ENCODE results near the gene RBM42. TPM values are rescaled to one million over a fixed set of nuclear protein-coding genes. Genes with fewer than 3 reads are reported as not detected.
A peak's percentile ranks its signal among the peaks of the same experiment; 100 is the strongest.

RBM42 gene
- total RNA-seq, 1 donor from 2014 or later = 70.6 TPM

- TF ChIP-seq, protein P1, sequence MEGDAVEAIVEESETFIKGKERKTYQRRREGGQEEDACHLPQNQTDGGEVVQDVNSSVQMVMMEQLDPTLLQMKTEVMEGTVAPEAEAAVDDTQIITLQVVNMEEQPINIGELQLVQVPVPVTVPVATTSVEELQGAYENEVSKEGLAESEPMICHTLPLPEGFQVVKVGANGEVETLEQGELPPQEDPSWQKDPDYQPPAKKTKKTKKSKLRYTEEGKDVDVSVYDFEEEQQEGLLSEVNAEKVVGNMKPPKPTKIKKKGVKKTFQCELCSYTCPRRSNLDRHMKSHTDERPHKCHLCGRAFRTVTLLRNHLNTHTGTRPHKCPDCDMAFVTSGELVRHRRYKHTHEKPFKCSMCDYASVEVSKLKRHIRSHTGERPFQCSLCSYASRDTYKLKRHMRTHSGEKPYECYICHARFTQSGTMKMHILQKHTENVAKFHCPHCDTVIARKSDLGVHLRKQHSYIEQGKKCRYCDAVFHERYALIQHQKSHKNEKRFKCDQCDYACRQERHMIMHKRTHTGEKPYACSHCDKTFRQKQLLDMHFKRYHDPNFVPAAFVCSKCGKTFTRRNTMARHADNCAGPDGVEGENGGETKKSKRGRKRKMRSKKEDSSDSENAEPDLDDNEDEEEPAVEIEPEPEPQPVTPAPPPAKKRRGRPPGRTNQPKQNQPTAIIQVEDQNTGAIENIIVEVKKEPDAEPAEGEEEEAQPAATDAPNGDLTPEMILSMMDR (IDR thresholded peaks at IDR 0.05; ENCODE audit: unreplicated experiment) = no peak
- DNase-seq (ENCODE audit: low spot score in 2 of 2, unreplicated experiment in 2 of 2) = no peak
- Mint-ChIP-seq H3K27me3 (ENCODE audit: low read depth) (no peaks in the 10 kb centered on the region), H3K36me3 (peaks cover 4% of the 10 kb centered on the region), H3K9me3 (no peaks in the 10 kb centered on the region), H3K4me1 (peaks cover 17% of the 10 kb centered on the region), H3K27ac (no peak overlapping the region), H3K4me3 (peak overlapping the region; percentile 76)
Measured at GRCh38 chr19:35642312-35642711, 13.5 kb downstream of the RBM42 start.

DNA sequence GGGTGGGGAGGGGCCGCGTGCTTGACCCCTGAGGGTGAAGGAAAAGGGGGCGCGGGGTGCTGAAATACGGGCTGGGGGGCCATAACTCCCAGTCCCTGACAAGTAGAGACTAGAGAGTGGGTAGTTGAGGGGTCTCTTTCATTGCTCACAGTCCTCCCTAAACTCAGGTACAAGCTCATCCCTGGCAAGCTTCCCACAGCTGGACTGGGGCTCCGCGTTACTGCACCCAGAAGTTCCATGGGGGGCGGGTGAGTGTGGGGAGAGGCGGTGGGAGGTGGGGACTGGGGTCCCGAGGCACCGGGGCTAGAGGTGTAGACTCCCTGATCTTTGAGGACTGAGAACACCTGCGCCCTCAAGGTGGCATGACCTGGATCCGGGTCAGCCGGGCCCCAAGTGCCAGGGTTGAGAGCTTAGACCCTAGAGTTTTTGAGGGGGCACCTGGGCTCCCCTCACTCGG is 14.0 kb downstream of the RBM42 start:
- TF ChIP-seq, protein P1 (IDR thresholded peaks at IDR 0.05; ENCODE audit: unreplicated experiment) = no peak
- Mint-ChIP-seq H3K27ac (no peak overlapping the region), H3K4me3 (peak overlapping the region; percentile 76)

GRCh38 chr19:35643255-35644205 is 14.7 kb downstream of the RBM42 start:
- Mint-ChIP-seq H3K9me3 (no peaks in the 10 kb centered on the region), H3K36me3 (no peaks in the 10 kb centered on the region), H3K4me3 (peak overlapping the region; percentile 76), H3K4me1 (peaks cover 17% of the 10 kb centered on the region), H3K27ac (peak overlapping the region; percentile 95), H3K27me3 (ENCODE audit: low read depth) (no peaks in the 10 kb centered on the region)
- peak; percentile 76 to 82 for DNase-seq (ENCODE audit: low spot score in 2 of 2, unreplicated experiment in 2 of 2)
- TF ChIP-seq, protein P1 (IDR thresholded peaks at IDR 0.05; ENCODE audit: unreplicated experiment) = no peak

More for the DNA sequence above, 14.0 kb downstream of the RBM42 start:
- peaks cover 4% of the 10 kb centered on the region for H3K36me3 Mint-ChIP-seq
- peaks cover 17% of the 10 kb centered on the region for H3K4me1 Mint-ChIP-seq
- DNase-seq (ENCODE audit: low spot score in 2 of 2, unreplicated experiment in 2 of 2) = no peak
- no peaks in the 10 kb centered on the region for H3K9me3 Mint-ChIP-seq
- no peaks in the 10 kb centered on the region for H3K27me3 Mint-ChIP-seq (ENCODE audit: low read depth)

- Mint-ChIP-seq H3K27me3 (ENCODE audit: low read depth) (no peaks in the 10 kb centered on the region), H3K9me3 (no peaks in the 10 kb centered on the region), H3K36me3 (no peaks in the 10 kb centered on the region), H3K27ac (peak overlapping the region; percentile 95), H3K4me1 (peaks cover 25% of the 10 kb centered on the region), H3K4me3 (peak overlapping the region; percentile 76)
- TF ChIP-seq, protein P1 (IDR thresholded peaks at IDR 0.05; ENCODE audit: unreplicated experiment) = no peak
- peak; percentile 78 to 85 for DNase-seq (ENCODE audit: low spot score in 2 of 2, unreplicated experiment in 2 of 2)
Measured at GRCh38 chr19:35644206-35644986, 15.6 kb downstream of the RBM42 start.

DNA sequence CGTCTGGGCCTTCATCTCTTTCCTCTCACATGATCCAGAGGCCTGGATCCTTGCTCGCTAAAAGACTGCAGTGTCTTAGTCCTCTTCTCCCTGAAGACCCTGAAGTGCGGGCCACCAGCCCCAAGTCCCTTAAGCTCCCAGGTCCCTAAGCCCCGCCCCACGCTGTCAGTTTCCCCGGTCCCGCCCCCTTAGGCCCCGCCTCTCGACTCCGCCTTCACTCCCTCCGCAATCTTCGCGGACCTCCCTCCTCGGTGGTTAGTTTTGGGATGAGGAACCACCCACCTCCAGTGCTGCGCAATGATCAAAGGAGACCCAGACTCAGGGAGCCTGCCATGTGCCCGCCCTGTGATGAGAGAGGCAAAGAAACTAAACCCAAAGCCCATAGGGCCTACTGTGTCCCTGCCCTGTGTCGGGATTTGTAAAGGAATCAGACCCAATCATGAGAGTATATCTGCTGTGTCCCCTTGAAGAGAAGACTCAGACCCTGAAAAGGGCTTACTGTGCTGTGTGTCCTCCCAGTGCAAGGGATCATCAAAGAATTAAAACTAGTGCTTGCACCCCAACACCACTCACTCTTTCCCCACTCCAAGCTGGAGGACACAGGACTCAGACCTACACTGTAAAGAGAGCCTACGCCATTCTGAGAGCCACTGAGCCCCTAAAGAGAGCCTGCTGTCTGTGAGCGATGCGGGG is 16.3 kb downstream of the RBM42 start:
- H3K27me3 Mint-ChIP-seq (ENCODE audit: low read depth) = no peaks in the 10 kb centered on the region
- peak overlapping the region; percentile 76 for H3K4me3 Mint-ChIP-seq
- no peaks in the 10 kb centered on the region for H3K9me3 Mint-ChIP-seq
- peaks cover 25% of the 10 kb centered on the region for H3K4me1 Mint-ChIP-seq
- peak overlapping the region; percentile 95 for H3K27ac Mint-ChIP-seq
- no peaks in the 10 kb centered on the region for H3K36me3 Mint-ChIP-seq
- TF ChIP-seq, protein P1 (IDR thresholded peaks at IDR 0.05; ENCODE audit: unreplicated experiment) = no peak
- peak; percentile 75 to 82 for DNase-seq (ENCODE audit: low spot score in 2 of 2, unreplicated experiment in 2 of 2)
